ENCODE results near the gene PITX2. TPM values are rescaled to one million over a fixed set of nuclear protein-coding genes. Genes with fewer than 3 reads are reported as not detected.

The PITX2 gene
- total RNA-seq, 5 donors from 2014 or later (not counting 1 experiment from before 2014, with no cell fraction given): not detected

- ChIA-PET POLR2A (no interaction called here), CTCF (interaction anchor here in 1 of 2 donors (0.6 to 0.7 kb wide), 2 partner anchors 145 to 155 kb away, joined by 3 read pairs; no protein-coding TSS in a partner anchor)
- ATAC-seq (replicated peaks in 1 of 4) (no peak), DNase-seq (no peak)
- Mint-ChIP-seq H3K9me3 (peaks cover 0 to 6% (median 0%) of the 10 kb centered on the region in 3 donors), H3K4me1 (no peaks in the 10 kb centered on the region), H3K27ac (no peak overlapping the region), H3K27me3 (peaks cover 3 to 26% of the 10 kb centered on the region in 2 donors), H3K4me3 (no peak overlapping the region), H3K36me3 (no peaks in the 10 kb centered on the region)
- H3K27me3 ChIP-seq (replicated peaks in 1 of 2; ENCODE audit: control insufficient read depth in 2 of 2, extremely low read depth in 1 of 2, insufficient read depth in 2 of 2, low read length in 1 of 2): no peaks in the 10 kb centered on the region
- WGBS (ENCODE audit: insufficient coverage): no CpG with 5 or more reads among the region's 2 CpGs
- H3K4me1 ChIP-seq (ENCODE audit: control insufficient read depth in 1 of 2, extremely low read depth in 1 of 2, insufficient read depth in 2 of 2, low read length in 2 of 2): no peaks in the 10 kb centered on the region
- H3K36me3 ChIP-seq (ENCODE audit: control insufficient read depth in 2 of 2, extremely low read depth in 1 of 2, insufficient read depth in 1 of 2, low read length in 1 of 2): no peaks in the 10 kb centered on the region
- H3K27ac ChIP-seq (ENCODE audit: low read length): no peak overlapping the region
- no peak overlapping the region for H3K4me3 ChIP-seq (ENCODE audit: control insufficient read depth in 1 of 2, extremely low read depth in 1 of 2, low read length in 1 of 2)
- no peaks in the 10 kb centered on the region for H3K9me3 ChIP-seq
These were observed 41.0 kb upstream of the PITX2 start for GRCh38 chr4:110663738-110664444.

- DNase-seq: no peak
- Mint-ChIP-seq H3K4me3 (no peak overlapping the region), H3K27ac (no peak overlapping the region), H3K9me3 (peaks cover 0 to 6% (median 0%) of the 10 kb centered on the region in 3 donors), H3K27me3 (peaks cover 6 to 29% of the 10 kb centered on the region in 2 donors), H3K4me1 (no peaks in the 10 kb centered on the region), H3K36me3 (no peaks in the 10 kb centered on the region)
- no CpG with 5 or more reads among the region's 1 CpG for WGBS (ENCODE audit: insufficient coverage)
- no peak for ATAC-seq (replicated peaks in 1 of 4)
- Histone ChIP-seq H3K9me3 (no peaks in the 10 kb centered on the region), H3K27ac (ENCODE audit: low read length) (no peak overlapping the region), H3K4me3 (ENCODE audit: control insufficient read depth in 1 of 2, extremely low read depth in 1 of 2, low read length in 1 of 2) (no peak overlapping the region), H3K27me3 (replicated peaks in 1 of 2; ENCODE audit: control insufficient read depth in 2 of 2, extremely low read depth in 1 of 2, insufficient read depth in 2 of 2, low read length in 1 of 2) (no peaks in the 10 kb centered on the region), H3K36me3 (ENCODE audit: control insufficient read depth in 2 of 2, extremely low read depth in 1 of 2, insufficient read depth in 1 of 2, low read length in 1 of 2) (no peaks in the 10 kb centered on the region), H3K4me1 (ENCODE audit: control insufficient read depth in 1 of 2, extremely low read depth in 1 of 2, insufficient read depth in 2 of 2, low read length in 2 of 2) (no peaks in the 10 kb centered on the region)
- ChIA-PET POLR2A (no interaction called here), CTCF (interaction anchor here in 1 of 2 donors (0.6 to 0.7 kb wide), 2 partner anchors 145 to 154 kb away, joined by 3 read pairs; no protein-coding TSS in a partner anchor)
These were observed 40.3 kb upstream of the PITX2 start for GRCh38 chr4:110663206-110663605.

DNA sequence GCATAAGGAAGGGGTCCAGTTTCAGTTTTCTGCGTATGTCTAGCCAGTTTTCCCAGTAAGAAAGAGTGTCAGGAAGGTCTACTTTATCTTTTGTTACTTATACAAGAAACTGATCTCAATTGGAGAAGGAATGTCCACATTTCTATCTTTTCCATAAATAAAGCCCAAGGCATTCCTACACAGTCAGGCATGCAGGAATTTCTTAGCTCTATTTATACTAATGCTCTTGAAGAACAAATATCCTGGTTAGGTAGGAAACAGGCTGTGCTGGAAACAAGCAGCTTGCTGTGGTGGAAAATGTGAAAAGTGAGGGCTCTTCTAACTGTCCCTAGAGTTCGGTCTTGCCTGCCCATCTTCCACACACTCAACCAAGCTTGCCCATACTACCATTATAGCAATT, 37.9 kb upstream of the PITX2 start:
- H3K36me3 Mint-ChIP-seq: no peaks in the 10 kb centered on the region
- H3K27me3 ChIP-seq (replicated peaks in 1 of 2; ENCODE audit: control insufficient read depth in 2 of 2, extremely low read depth in 1 of 2, insufficient read depth in 2 of 2, low read length in 1 of 2): peaks cover 0 to under 1% of the 10 kb centered on the region in 2 experiments
- peaks cover 6 to 42% of the 10 kb centered on the region in 2 donors for H3K27me3 Mint-ChIP-seq
- no CpG with 5 or more reads among the region's 2 CpGs for WGBS (ENCODE audit: insufficient coverage)
- H3K36me3 ChIP-seq (ENCODE audit: control insufficient read depth in 2 of 2, extremely low read depth in 1 of 2, insufficient read depth in 1 of 2, low read length in 1 of 2): no peaks in the 10 kb centered on the region
- ChIA-PET CTCF (no interaction called here), POLR2A (no interaction called here)
- no peak for DNase-seq
- no peak for ATAC-seq (replicated peaks in 1 of 4)
- no peak overlapping the region for H3K4me3 Mint-ChIP-seq
- H3K27ac ChIP-seq (ENCODE audit: low read length): no peak overlapping the region
- H3K9me3 Mint-ChIP-seq: peaks cover 0 to 9% (median 0%) of the 10 kb centered on the region in 3 donors
- H3K4me1 ChIP-seq (ENCODE audit: control insufficient read depth in 1 of 2, extremely low read depth in 1 of 2, insufficient read depth in 2 of 2, low read length in 2 of 2): no peaks in the 10 kb centered on the region
- no peak overlapping the region for H3K4me3 ChIP-seq (ENCODE audit: control insufficient read depth in 1 of 2, extremely low read depth in 1 of 2, low read length in 1 of 2)
- no peak overlapping the region for H3K27ac Mint-ChIP-seq
- no peaks in the 10 kb centered on the region for H3K4me1 Mint-ChIP-seq
- no peaks in the 10 kb centered on the region for H3K9me3 ChIP-seq

GRCh38 chr4:110654254-110654635, 31.4 kb upstream of the PITX2 start:
- no peaks in the 10 kb centered on the region for H3K4me1 ChIP-seq (ENCODE audit: control insufficient read depth in 1 of 2, extremely low read depth in 1 of 2, insufficient read depth in 2 of 2, low read length in 2 of 2)
- Mint-ChIP-seq H3K9me3 (peaks cover 0 to 3% (median 3%) of the 10 kb centered on the region in 3 donors), H3K36me3 (no peaks in the 10 kb centered on the region), H3K4me3 (no peak overlapping the region), H3K4me1 (no peaks in the 10 kb centered on the region), H3K27ac (no peak overlapping the region), H3K27me3 (peaks cover 12 to 19% of the 10 kb centered on the region in 2 donors)
- DNase-seq (no peak), ATAC-seq (replicated peaks in 1 of 4) (no peak)
- ChIA-PET CTCF (no interaction called here), POLR2A (no interaction called here)
- no peak overlapping the region for H3K27ac ChIP-seq (ENCODE audit: low read length)
- H3K36me3 ChIP-seq (ENCODE audit: control insufficient read depth in 2 of 2, extremely low read depth in 1 of 2, insufficient read depth in 1 of 2, low read length in 1 of 2): no peaks in the 10 kb centered on the region
- peaks cover 0 to 6% of the 10 kb centered on the region in 2 experiments for H3K27me3 ChIP-seq (replicated peaks in 1 of 2; ENCODE audit: control insufficient read depth in 2 of 2, extremely low read depth in 1 of 2, insufficient read depth in 2 of 2, low read length in 1 of 2)
- H3K9me3 ChIP-seq: no peaks in the 10 kb centered on the region
- no peak overlapping the region for H3K4me3 ChIP-seq (ENCODE audit: control insufficient read depth in 1 of 2, extremely low read depth in 1 of 2, low read length in 1 of 2)

DNA sequence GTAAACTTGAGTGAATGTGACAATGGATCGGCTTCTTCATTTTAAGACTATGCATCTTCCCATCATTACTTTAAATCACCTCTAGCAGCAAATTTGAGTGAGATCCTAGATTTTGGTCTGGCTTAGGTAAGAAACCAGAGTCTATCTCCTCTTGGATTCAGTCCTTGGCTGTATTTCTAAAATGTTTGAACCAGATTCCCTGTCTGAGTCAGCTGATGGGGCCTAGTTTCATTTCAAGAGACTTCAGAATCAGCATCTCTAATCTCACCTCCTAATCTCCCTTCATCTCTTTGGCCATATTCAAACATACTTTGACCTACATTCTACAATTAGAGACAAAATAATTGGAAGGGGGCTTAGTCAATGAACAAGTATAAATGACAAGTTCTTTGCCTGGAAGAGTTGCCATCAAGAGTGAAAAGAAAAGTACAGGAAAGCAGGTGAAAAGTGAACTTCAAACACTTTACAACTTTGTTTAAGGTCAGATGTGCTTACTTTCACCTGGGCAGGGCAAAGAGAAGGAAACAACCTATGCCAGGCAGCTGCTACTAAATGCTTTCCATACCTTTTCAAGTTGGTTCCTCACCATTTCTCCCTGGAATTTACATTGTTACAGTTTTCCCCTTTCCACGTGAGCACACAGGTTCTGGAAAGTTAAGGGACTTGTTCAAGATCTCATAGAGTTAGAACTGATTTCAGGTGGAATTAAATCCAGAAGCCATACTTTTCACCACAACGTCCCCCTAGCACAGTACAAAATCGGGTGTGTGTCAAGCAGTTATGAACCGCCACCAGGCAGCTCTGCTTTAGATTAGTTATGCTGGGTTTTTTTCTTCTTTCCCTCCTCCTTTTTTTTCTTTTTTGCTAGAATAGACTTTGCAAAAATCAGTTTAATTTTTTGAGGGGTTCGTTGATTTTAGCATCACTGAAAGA, 30.7 kb upstream of the PITX2 start:
- ChIA-PET CTCF (no interaction called here), POLR2A (no interaction called here)
- Histone ChIP-seq H3K27me3 (replicated peaks in 1 of 2; ENCODE audit: control insufficient read depth in 2 of 2, extremely low read depth in 1 of 2, insufficient read depth in 2 of 2, low read length in 1 of 2) (peaks cover 0 to 6% of the 10 kb centered on the region in 2 experiments), H3K9me3 (no peaks in the 10 kb centered on the region), H3K27ac (ENCODE audit: low read length) (no peak overlapping the region), H3K4me3 (ENCODE audit: control insufficient read depth in 1 of 2, extremely low read depth in 1 of 2, low read length in 1 of 2) (no peak overlapping the region), H3K36me3 (ENCODE audit: control insufficient read depth in 2 of 2, extremely low read depth in 1 of 2, insufficient read depth in 1 of 2, low read length in 1 of 2) (no peaks in the 10 kb centered on the region), H3K4me1 (ENCODE audit: control insufficient read depth in 1 of 2, extremely low read depth in 1 of 2, insufficient read depth in 2 of 2, low read length in 2 of 2) (no peaks in the 10 kb centered on the region)
- ATAC-seq (replicated peaks in 1 of 4) (no peak), DNase-seq (no peak)
- no peak overlapping the region for H3K27ac Mint-ChIP-seq
- H3K27me3 Mint-ChIP-seq: peaks cover 8 to 18% of the 10 kb centered on the region in 2 donors
- peaks cover 0 to 3% (median 3%) of the 10 kb centered on the region in 3 donors for H3K9me3 Mint-ChIP-seq
- no peaks in the 10 kb centered on the region for H3K36me3 Mint-ChIP-seq
- H3K4me1 Mint-ChIP-seq: no peaks in the 10 kb centered on the region
- WGBS (ENCODE audit: insufficient coverage): 71% methylated on average over 1 of the region's 6 CpGs
- H3K4me3 Mint-ChIP-seq: no peak overlapping the region

GRCh38 chr4:110644008-110644407, 21.1 kb upstream of the PITX2 start:
- ChIA-PET POLR2A (no interaction called here), CTCF (no interaction called here)
- Histone ChIP-seq H3K4me3 (ENCODE audit: control insufficient read depth in 1 of 2, extremely low read depth in 1 of 2, low read length in 1 of 2) (no peak overlapping the region), H3K27ac (ENCODE audit: low read length) (no peak overlapping the region), H3K36me3 (ENCODE audit: control insufficient read depth in 2 of 2, extremely low read depth in 1 of 2, insufficient read depth in 1 of 2, low read length in 1 of 2) (no peaks in the 10 kb centered on the region), H3K9me3 (no peaks in the 10 kb centered on the region), H3K27me3 (replicated peaks in 1 of 2; ENCODE audit: control insufficient read depth in 2 of 2, extremely low read depth in 1 of 2, insufficient read depth in 2 of 2, low read length in 1 of 2) (peaks cover 11 to 18% of the 10 kb centered on the region in 2 experiments), H3K4me1 (ENCODE audit: control insufficient read depth in 1 of 2, extremely low read depth in 1 of 2, insufficient read depth in 2 of 2, low read length in 2 of 2) (no peaks in the 10 kb centered on the region)
- no peaks in the 10 kb centered on the region for H3K9me3 Mint-ChIP-seq
- H3K4me1 Mint-ChIP-seq: no peaks in the 10 kb centered on the region
- WGBS (ENCODE audit: insufficient coverage): no CpG with 5 or more reads among the region's 1 CpG
- peaks cover 64 to 65% of the 10 kb centered on the region in 2 donors for H3K27me3 Mint-ChIP-seq
- no peaks in the 10 kb centered on the region for H3K36me3 Mint-ChIP-seq
- DNase-seq (no peak), ATAC-seq (replicated peaks in 1 of 4) (no peak)
- H3K27ac Mint-ChIP-seq: no peak overlapping the region
- no peak overlapping the region for H3K4me3 Mint-ChIP-seq
